A549 (cell line): ENCODE measurements around the gene KCNH4. TPM values are rescaled to one million over a fixed set of nuclear protein-coding genes. Genes with fewer than 3 reads are reported as not detected.

Experiments used
- ATAC-seq, 2 experiments: fragments of 200-7000 bp in 1 of 2; fragments of >200 bp in 1 of 2; cut with Nextera tagmentation in 1 of 2; cut with Tn5 transposase in 1 of 2; 3 replicates each; pipeline versions ENCODE4 v1.8.0 to v1.9.1; 2018 to 2020; ENCODE audit warnings: mild to moderate bottlenecking in 1 of 2, moderate library complexity in 1 of 2
- CTCF ChIA-PET: fragments of 300-600 bp; sonication (Branson Sonifier 250); formaldehyde crosslinking; extraction: SDS; loops from one replicate; lab custom pipeline; 2021; ENCODE audit warnings: antibody characterized with exemption, inconsistent platforms; lab: Yijun Ruan, JAX
- POLR2A ChIA-PET: fragments of 350-600 bp; formaldehyde crosslinking; extraction: SDS; loops from one replicate; lab custom pipeline; 2021; ENCODE audit warnings: antibody characterized with exemption, inconsistent platforms; lab: Yijun Ruan, JAX
- DNase-seq, 2 experiments: peaks; one replicate each; pipeline versions ENCODE4 v3.0.0 to v3.0.0-alpha.2; 2011 to 2016; ENCODE audit warnings: low read depth in 1 of 2, low spot score in 1 of 2
- FAIRE-seq: peaks from 2 replicates; lab custom pipeline; 2011; peaks lifted over from hg19 to GRCh38; lab: Jason Lieb, UNC
- H3K27ac ChIP-seq, 2 experiments: fragments of >200 bp; sonication (Bioruptor Twin); formaldehyde crosslinking; 3 replicates each; pipeline ENCODE4 v1.5.1; 2016 to 2017
- H3K4me1 ChIP-seq: fragments of >200 bp; sonication (Bioruptor Twin); formaldehyde crosslinking; 3 replicates; pipeline ENCODE4 v1.6.1; 2016
- H3K4me2 ChIP-seq: fragments of >200 bp; sonication (Bioruptor Twin); formaldehyde crosslinking; 3 replicates; pipeline ENCODE4 v1.6.1; 2016
- H3K4me3 ChIP-seq: fragments of >200 bp; sonication (Bioruptor Twin); formaldehyde crosslinking; 3 replicates; pipeline ENCODE4 v1.5.1; 2016
- H3K9me3 ChIP-seq: fragments of >200 bp; sonication (Bioruptor Twin); formaldehyde crosslinking; 3 replicates; pipeline ENCODE4 v1.6.1; 2016
- BCL3 ChIP-seq: fragments of >200 bp; sonication (Bioruptor Twin); formaldehyde crosslinking; IDR thresholded peaks from 3 replicates; pipeline ENCODE4 v1.6.1; 2016
- CBX2 ChIP-seq: fragments of 200-600 bp; sonication (generic); IDR thresholded peaks from 2 replicates; pipeline ENCODE4 v1.6.1; 2016; ENCODE audit warnings: low read depth, mild to moderate bottlenecking, borderline replicate concordance
- CBX8 ChIP-seq: fragments of 200-600 bp; sonication (generic); IDR thresholded peaks from 2 replicates; pipeline ENCODE4 v1.6.1; 2016
- CTCF ChIP-seq: fragments of >200 bp; sonication (Bioruptor Twin); formaldehyde crosslinking; IDR thresholded peaks from 3 replicates; pipeline ENCODE4 v1.5.1; 2016
- E2F6 ChIP-seq: IDR thresholded peaks from 2 replicates; pipeline ENCODE4 v1.6.1; 2012; ENCODE audit warnings: low read depth, borderline replicate concordance
- EHF ChIP-seq: fragments of 250-450 bp; sonication (Bioruptor Pico); IDR thresholded peaks from 2 replicates; pipeline ENCODE4 v1.5.0; 2020; ENCODE audit warnings: mild to moderate bottlenecking
- ELK1 ChIP-seq: fragments of 150-350 bp; IDR thresholded peaks from 2 replicates; pipeline ENCODE4 v1.6.1; 2014; ENCODE audit warnings: low read depth, mild to moderate bottlenecking, low read length
- FOSB ChIP-seq: fragments of 250-450 bp; sonication (Bioruptor Pico); IDR thresholded peaks from 2 replicates; pipeline ENCODE4 v1.5.0; 2020; ENCODE audit warnings: mild to moderate bottlenecking, moderate library complexity
- FOSL2 ChIP-seq, 2 experiments: fragments of 450-650 bp in 1 of 2; fragments of >200 bp in 1 of 2; sonication (Bioruptor Twin) in 1 of 2; formaldehyde crosslinking; IDR thresholded peaks; 2 replicates each; pipeline versions ENCODE4 v1.5.0 to v1.6.1; 2016 to 2020; ENCODE audit warnings: mild to moderate bottlenecking in 1 of 2, moderate library complexity in 1 of 2
- HEYL ChIP-seq: fragments of 250-450 bp; sonication (Bioruptor Pico); IDR thresholded peaks from 2 replicates; pipeline ENCODE4 v1.8.0; 2021; ENCODE audit warnings: mild to moderate bottlenecking, moderate library complexity
- HOXB5 ChIP-seq: fragments of 250-450 bp; sonication (Bioruptor Pico); IDR thresholded peaks from 2 replicates; pipeline ENCODE4 v1.5.0; 2020; ENCODE audit warnings: mild to moderate bottlenecking, moderate library complexity
- JUN ChIP-seq, 2 experiments: fragments of >200 bp; sonication (Bioruptor Twin); formaldehyde crosslinking; IDR thresholded peaks; 2 replicates in 1 of 2; 3 replicates in 1 of 2; pipeline ENCODE4 v1.6.1; 2016 to 2017
- MAX ChIP-seq: IDR thresholded peaks from 2 replicates; pipeline ENCODE4 v1.6.1; 2012
- MYC ChIP-seq: IDR thresholded peaks from 2 replicates; pipeline ENCODE4 v1.6.1; 2012; ENCODE audit warnings: mild to moderate bottlenecking, inconsistent platforms, low read length, improper control_type of control experiment, borderline replicate concordance
- PHF8 ChIP-seq: fragments of 200-600 bp; sonication (generic); IDR thresholded peaks from 2 replicates; pipeline ENCODE4 v1.6.1; 2016; ENCODE audit warnings: low read depth, mild to moderate bottlenecking, antibody characterized with exemption, moderate library complexity, borderline replicate concordance
- POLR2A ChIP-seq: IDR thresholded peaks from 2 replicates; pipeline ENCODE4 v1.6.1; 2012; ENCODE audit warnings: mild to moderate bottlenecking, low read length
- RARB ChIP-seq: fragments of 250-450 bp; sonication (Bioruptor Pico); IDR thresholded peaks from 2 replicates; pipeline ENCODE4 v1.8.0; 2021; ENCODE audit warnings: mild to moderate bottlenecking, moderate library complexity
- RFX5 ChIP-seq: fragments of 450-650 bp; IDR thresholded peaks from 2 replicates; pipeline ENCODE4 v1.7.1; 2014; ENCODE audit warnings: antibody characterized with exemption, mild to moderate bottlenecking, moderate library complexity
- USF2 ChIP-seq: fragments of 450-650 bp; IDR thresholded peaks from 2 replicates; pipeline ENCODE4 v1.6.1; 2014; ENCODE audit warnings: antibody characterized with exemption
- WGBS: methylation state at CpG from one replicate; pipeline ENCODE4 v1.1.6; 2017; ENCODE audit errors: missing lambda C conversion rate; 5-methylcytosine and 5-hydroxymethylcytosine counted together
- polyA plus RNA-seq, 4 experiments: library from polyadenylated mRNA; depleted of rRNA in 3 of 4; stranded (reverse); fragments of >200 nt; fragmentation: RNase III in 1 of 4; extraction: RNeasy Plus Mini Kit Qiagen cat#74134 plus additional on column Dnase treatment in 1 of 4; gene quantifications; 2 replicates in 3 of 4; 3 replicates in 1 of 4; pipeline ENCODE4 v1.2.3, GENCODE V29; 2011 to 2017

Gene KCNH4
- polyA plus RNA-seq, 2 of the 4 experiments (the other 2 are of a cell fraction) = 0.25 to 0.37 TPM

GRCh38 chr17:42122371-42123303, 58.3 kb downstream of the KCNH4 start, which contains the start of gene HSPB9:
TSS of gene HSPB9 (plus strand) at chr17:42122804. CDS start at chr17:42122851, 47 bp downstream.
- CTCF ChIA-PET = interaction anchor here (0.5 to 39.5 kb wide), 11 partner anchors 11 to 199 kb away, joined by 3 to 658 read pairs (median 4); partner anchors contain the start of genes CNP, DNAJC7, KCNH4 and NKIRAS2
- peak within 1 kb of the TSS in 1 of 2 experiments; percentile 94; a peak in 1 of 6 replicates for H3K27ac ChIP-seq

GRCh38 chr17:42120770-42121769, 59.9 kb downstream of the KCNH4 start, which contains the start of gene KAT2A:
TSS of gene KAT2A (minus strand) at chr17:42121367. CDS start at chr17:42121304, 63 bp downstream.
- peak within 1 kb of the TSS; percentile 94 to 98 for H3K27ac ChIP-seq
- peak; percentile 78 to 93 for ATAC-seq
- H3K9me3 ChIP-seq = no peaks in the 10 kb centered on the region
- 19% methylated on average over 31 of the region's 57 CpGs for WGBS
- POLR2A ChIA-PET = interaction anchor here (0.6 to 1.6 kb wide), 13 partner anchors 11 to 455 kb away, joined by 3 to 10 read pairs (median 4); partner anchors contain the start of genes ACLY, CNP, DNAJC7 and ODAD4
- no peak for TF ChIP-seq RARB
- no peak; the same call in 1 of the 2 replicates for TF ChIP-seq E2F6
- peak; percentile 96 for TF ChIP-seq PHF8
- no peak for TF ChIP-seq ELK1
- TF ChIP-seq RFX5 = no peak
- peak; percentile 95 for TF ChIP-seq MAX
- TF ChIP-seq EHF (CRISPR knock-in tag) = no peak
- no peak for TF ChIP-seq CBX2
- TF ChIP-seq FOSB (CRISPR knock-in tag) = no peak
- no peak for TF ChIP-seq USF2
- no peak for TF ChIP-seq CBX8
- TF ChIP-seq POLR2A = peak; percentile 93
- TF ChIP-seq FOSL2 (IDR thresholded peaks at IDR 0.05) = no peak
- TF ChIP-seq FOSL2 (CRISPR knock-in tag; IDR thresholded peaks at IDR 0.05) = no peak
- peak; percentile 98 for TF ChIP-seq MYC
- TF ChIP-seq BCL3 = peak; percentile 75; the same call in 1 of the 3 replicates
- TF ChIP-seq CTCF = no peak
- TF ChIP-seq HEYL (CRISPR knock-in tag) = no peak
- TF ChIP-seq JUN (IDR thresholded peaks at IDR 0.05) = peak; percentile 55 to 95; a peak in 4 of 5 replicates
- TF ChIP-seq HOXB5 (CRISPR knock-in tag) = no peak
- TF ChIP-seq, all 56 proteins: peak for 6
- peak; percentile 89 to 99 for DNase-seq
- peaks cover 16% of the 10 kb centered on the region for H3K4me1 ChIP-seq
- CTCF ChIA-PET = interaction anchor here (0.6 to 39.5 kb wide), 17 partner anchors 10 to 406 kb away, joined by 3 to 658 read pairs (median 7); partner anchors contain the start of genes CNP, DNAJC7, HCRT and KCNH4
- peak within 1 kb of the TSS; percentile 93 for H3K4me3 ChIP-seq
- H3K4me2 ChIP-seq = peak within 1 kb of the TSS; percentile 96
- FAIRE-seq = peak; percentile 28

More at GRCh38 chr17:42122371-42123303, 58.3 kb downstream of the KCNH4 start, which contains the start of gene HSPB9:
- no peak for ATAC-seq
- no peak for TF ChIP-seq RARB
- TF ChIP-seq, all 56 proteins: peak for 0
- H3K4me2 ChIP-seq = no peak within 1 kb of the TSS; the same call in 1 of the 3 replicates
- H3K4me3 ChIP-seq = no peak within 1 kb of the TSS
- FAIRE-seq (no peak), DNase-seq (no peak)
- no peaks in the 10 kb centered on the region for H3K9me3 ChIP-seq
- H3K4me1 ChIP-seq = peaks cover 16% of the 10 kb centered on the region
- POLR2A ChIA-PET = no interaction called here
- WGBS = 94% methylated on average over 58 of the region's 61 CpGs
